SK-N-SH treated with all-trans-retinoic acid at 6 μM for 48 hours (cell line): Measurements from ENCODE around the gene FRMD3.

Experiments used
- ATAC-seq: fragments of 200-7000 bp; cut with Tn5 transposase; 3 replicates; pipeline ENCODE4 v1.9.1; 2020; ENCODE audit warnings: mild to moderate bottlenecking, moderate library complexity
- ARNTL ChIP-seq: fragments of 450-650 bp; formaldehyde crosslinking; IDR thresholded peaks from 2 replicates; pipeline ENCODE4 v1.5.0; 2020; ENCODE audit warnings: low read depth, mild to moderate bottlenecking, moderate library complexity, borderline replicate concordance
- BACH2 ChIP-seq: fragments of 250-450 bp; sonication (Bioruptor Pico); IDR thresholded peaks from 2 replicates; pipeline ENCODE4 v1.9.0; 2021; ENCODE audit warnings: mild to moderate bottlenecking, borderline replicate concordance
- CSDC2 ChIP-seq: fragments of 250-450 bp; sonication (Bioruptor Pico); IDR thresholded peaks from 2 replicates; pipeline ENCODE4 v1.5.0; 2020; ENCODE audit warnings: mild to moderate bottlenecking, moderate library complexity
- CSRNP3 ChIP-seq: fragments of 250-450 bp; sonication (Bioruptor Pico); IDR thresholded peaks from 2 replicates; pipeline ENCODE4 v1.5.1; 2021; ENCODE audit warnings: mild to moderate bottlenecking, moderate library complexity
- ESRRG ChIP-seq: fragments of 250-450 bp; sonication (Bioruptor Pico); IDR thresholded peaks from 2 replicates; pipeline ENCODE4 v1.6.1; 2021; ENCODE audit warnings: mild to moderate bottlenecking
- ISL1 ChIP-seq: fragments of 250-450 bp; sonication (Bioruptor Pico); IDR thresholded peaks from 2 replicates; pipeline ENCODE4 v2.1.2; 2022; ENCODE audit warnings: mild to moderate bottlenecking, moderate library complexity
- POU6F1 ChIP-seq: fragments of 250-450 bp; sonication (Bioruptor Pico); IDR thresholded peaks from 2 replicates; pipeline ENCODE4 v1.8.0; 2021; ENCODE audit warnings: low read depth, mild to moderate bottlenecking, moderate library complexity, borderline replicate concordance
- PPARA ChIP-seq: fragments of 250-450 bp; sonication (Bioruptor Pico); IDR thresholded peaks from 2 replicates; pipeline ENCODE4 v1.5.0; 2020; ENCODE audit warnings: mild to moderate bottlenecking, borderline replicate concordance
- RARB ChIP-seq: fragments of 250-450 bp; sonication (Bioruptor Pico); IDR thresholded peaks from 2 replicates; pipeline ENCODE4 v1.8.0; 2021; ENCODE audit warnings: mild to moderate bottlenecking, moderate library complexity
- TOX ChIP-seq: fragments of 250-450 bp; sonication (Bioruptor Pico); IDR thresholded peaks from 2 replicates; pipeline ENCODE4 v1.8.0; 2021; ENCODE audit warnings: mild to moderate bottlenecking, moderate library complexity, borderline replicate concordance
- ZC3H10 ChIP-seq: fragments of 250-450 bp; sonication (Bioruptor Pico); IDR thresholded peaks from 2 replicates; pipeline ENCODE4 v1.5.1; 2021; ENCODE audit warnings: mild to moderate bottlenecking, moderate library complexity
- ZFP3 ChIP-seq: fragments of 250-450 bp; sonication (Bioruptor Pico); IDR thresholded peaks from 2 replicates; pipeline ENCODE4 v1.5.0; 2020; ENCODE audit warnings: mild to moderate bottlenecking, moderate library complexity
- ZFP30 ChIP-seq: fragments of 450-650 bp; formaldehyde crosslinking; IDR thresholded peaks from 2 replicates; pipeline ENCODE4 v1.5.0; 2022; ENCODE audit warnings: mild to moderate bottlenecking, moderate library complexity
- ZNF565 ChIP-seq: fragments of 450-650 bp; formaldehyde crosslinking; conservative IDR thresholded peaks from 2 replicates; pipeline ENCODE4 v1.5.0; 2020; ENCODE audit warnings: low read depth, mild to moderate bottlenecking, moderate library complexity
- ZNF70 ChIP-seq: fragments of 450-650 bp; formaldehyde crosslinking; IDR thresholded peaks from 2 replicates; pipeline ENCODE4 v1.5.0; 2020; ENCODE audit warnings: mild to moderate bottlenecking, moderate library complexity
- ZNF8 ChIP-seq: fragments of 450-650 bp; formaldehyde crosslinking; IDR thresholded peaks from 2 replicates; pipeline ENCODE4 v1.5.0; 2020; ENCODE audit warnings: mild to moderate bottlenecking, moderate library complexity
- TF ChIP-seq, protein P1 (sequence below): fragments of 250-450 bp; sonication (Bioruptor Pico); IDR thresholded peaks from 2 replicates; pipeline ENCODE4 v1.5.1; 2020; ENCODE audit warnings: low read depth, mild to moderate bottlenecking, moderate library complexity
- TF ChIP-seq, protein P2 (sequence below): fragments of 250-450 bp; sonication (Bioruptor Pico); IDR thresholded peaks from 2 replicates; pipeline ENCODE4 v1.8.0; 2020; ENCODE audit warnings: mild to moderate bottlenecking, moderate library complexity, borderline replicate concordance

Gene FRMD3

GRCh38 chr9:83274787-83275186, 263.4 kb downstream of the FRMD3 start:
- no peak for TF ChIP-seq ISL1 (CRISPR knock-in tag)
- no peak for TF ChIP-seq POU6F1 (CRISPR knock-in tag)
- no peak for TF ChIP-seq BACH2 (CRISPR knock-in tag)
- no peak for TF ChIP-seq ARNTL (CRISPR knock-in tag)
- TF ChIP-seq ZC3H10 = no peak
- TF ChIP-seq RARB (CRISPR knock-in tag) = no peak
- no peak for TF ChIP-seq ZFP30 (CRISPR knock-in tag)
- TF ChIP-seq CSDC2 (CRISPR knock-in tag) = no peak
- TF ChIP-seq CSRNP3 (CRISPR knock-in tag) = no peak
- no peak for ATAC-seq

GRCh38 chr9:83271665-83272071, 266.5 kb downstream of the FRMD3 start:
- TF ChIP-seq ZNF565 (CRISPR knock-in tag) = no peak
- TF ChIP-seq, all 23 proteins: peak for 0
- ATAC-seq = no peak

DNA sequence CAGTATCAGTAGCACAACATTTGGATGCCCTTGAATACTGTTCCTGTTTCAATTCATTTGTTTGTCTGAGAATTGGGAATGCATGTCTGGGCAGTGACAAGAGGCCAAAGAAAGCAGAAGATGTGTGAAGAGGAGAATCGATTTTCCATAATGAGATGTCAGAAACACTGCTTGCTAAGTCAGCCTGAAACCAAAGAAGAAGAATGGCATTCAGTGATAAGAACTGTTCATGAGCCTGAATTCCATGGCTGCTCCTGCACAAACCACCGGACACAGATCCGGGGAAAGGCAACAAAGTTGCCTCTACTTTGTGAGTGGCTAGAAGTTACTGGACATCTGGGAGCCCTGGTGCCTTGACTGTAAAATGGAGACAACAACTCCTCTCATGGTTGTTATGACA, 268.1 kb downstream of the FRMD3 start:
- ATAC-seq = no peak
- no peak for TF ChIP-seq ESRRG (CRISPR knock-in tag)
- TF ChIP-seq, all 23 proteins: peak for 0

DNA sequence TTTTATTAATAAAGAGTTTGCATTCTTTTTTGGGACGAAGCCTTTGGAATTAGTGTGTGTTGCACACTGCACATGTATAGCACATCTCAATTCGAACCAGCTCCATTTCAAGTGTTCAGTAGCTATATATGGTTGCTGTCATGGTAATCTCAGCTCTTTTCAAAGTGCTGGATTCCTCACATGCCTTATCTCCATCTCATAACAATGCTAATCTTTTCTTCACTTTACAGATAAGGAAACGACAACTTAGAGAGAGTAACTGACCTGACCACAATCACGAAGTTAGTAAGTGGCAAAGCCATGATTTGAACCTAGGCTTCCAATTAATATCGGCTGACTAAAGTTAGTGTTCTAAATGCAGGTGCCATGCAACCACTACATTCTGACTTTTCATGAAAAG, 270.5 kb downstream of the FRMD3 start:
- no peak for ATAC-seq
- TF ChIP-seq, protein P1, sequence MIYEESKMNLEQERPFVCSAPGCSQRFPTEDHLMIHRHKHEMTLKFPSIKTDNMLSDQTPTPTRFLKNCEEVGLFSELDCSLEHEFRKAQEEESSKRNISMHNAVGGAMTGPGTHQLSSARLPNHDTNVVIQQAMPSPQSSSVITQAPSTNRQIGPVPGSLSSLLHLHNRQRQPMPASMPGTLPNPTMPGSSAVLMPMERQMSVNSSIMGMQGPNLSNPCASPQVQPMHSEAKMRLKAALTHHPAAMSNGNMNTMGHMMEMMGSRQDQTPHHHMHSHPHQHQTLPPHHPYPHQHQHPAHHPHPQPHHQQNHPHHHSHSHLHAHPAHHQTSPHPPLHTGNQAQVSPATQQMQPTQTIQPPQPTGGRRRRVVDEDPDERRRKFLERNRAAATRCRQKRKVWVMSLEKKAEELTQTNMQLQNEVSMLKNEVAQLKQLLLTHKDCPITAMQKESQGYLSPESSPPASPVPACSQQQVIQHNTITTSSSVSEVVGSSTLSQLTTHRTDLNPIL = no peak
- TF ChIP-seq ESRRG (CRISPR knock-in tag) (no peak), CSDC2 (CRISPR knock-in tag) (no peak), CSRNP3 (CRISPR knock-in tag) (no peak), ARNTL (CRISPR knock-in tag) (no peak), TOX (CRISPR knock-in tag) (no peak), POU6F1 (CRISPR knock-in tag) (no peak)
- TF ChIP-seq, protein P2, sequence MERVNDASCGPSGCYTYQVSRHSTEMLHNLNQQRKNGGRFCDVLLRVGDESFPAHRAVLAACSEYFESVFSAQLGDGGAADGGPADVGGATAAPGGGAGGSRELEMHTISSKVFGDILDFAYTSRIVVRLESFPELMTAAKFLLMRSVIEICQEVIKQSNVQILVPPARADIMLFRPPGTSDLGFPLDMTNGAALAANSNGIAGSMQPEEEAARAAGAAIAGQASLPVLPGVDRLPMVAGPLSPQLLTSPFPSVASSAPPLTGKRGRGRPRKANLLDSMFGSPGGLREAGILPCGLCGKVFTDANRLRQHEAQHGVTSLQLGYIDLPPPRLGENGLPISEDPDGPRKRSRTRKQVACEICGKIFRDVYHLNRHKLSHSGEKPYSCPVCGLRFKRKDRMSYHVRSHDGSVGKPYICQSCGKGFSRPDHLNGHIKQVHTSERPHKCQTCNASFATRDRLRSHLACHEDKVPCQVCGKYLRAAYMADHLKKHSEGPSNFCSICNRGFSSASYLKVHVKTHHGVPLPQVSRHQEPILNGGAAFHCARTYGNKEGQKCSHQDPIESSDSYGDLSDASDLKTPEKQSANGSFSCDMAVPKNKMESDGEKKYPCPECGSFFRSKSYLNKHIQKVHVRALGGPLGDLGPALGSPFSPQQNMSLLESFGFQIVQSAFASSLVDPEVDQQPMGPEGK (CRISPR knock-in tag) = no peak

GRCh38 chr9:83266666-83267496, 271.3 kb downstream of the FRMD3 start:
- ATAC-seq = peak; percentile 85
- TF ChIP-seq ZFP3 (CRISPR knock-in tag) (no peak), ZFP30 (CRISPR knock-in tag) (no peak), ISL1 (CRISPR knock-in tag) (no peak), ZNF70 (CRISPR knock-in tag) (no peak), ZNF8 (CRISPR knock-in tag) (no peak), PPARA (CRISPR knock-in tag) (no peak), ESRRG (CRISPR knock-in tag) (no peak), RARB (CRISPR knock-in tag) (no peak), CSDC2 (CRISPR knock-in tag) (no peak)
